GM19193 (cell line): ENCODE measurements around the gene SLC9A5.

Experiments used
- POLR2A ChIP-seq: IDR thresholded peaks from 4 replicates; pipeline ENCODE4 v1.6.1; 2011; ENCODE audit not compliant: insufficient read depth, insufficient read length; ENCODE audit errors: extremely low read depth

Gene SLC9A5

GRCh38 chr16:67284699-67285646, 36.2 kb downstream of the SLC9A5 start:
- TF ChIP-seq POLR2A = no peak

- TF ChIP-seq POLR2A = no peak
These were observed 37.9 kb downstream of the SLC9A5 start for GRCh38 chr16:67286441-67287235.

- no peak for TF ChIP-seq POLR2A
These were observed 39.2 kb downstream of the SLC9A5 start for GRCh38 chr16:67287960-67288359.

- no peak for TF ChIP-seq POLR2A
These were observed 42.7 kb downstream of the SLC9A5 start for GRCh38 chr16:67291461-67291860.

- no peak for TF ChIP-seq POLR2A
These were observed 45.5 kb downstream of the SLC9A5 start for GRCh38 chr16:67294171-67294757.

GRCh38 chr16:67294938-67295361, 46.2 kb downstream of the SLC9A5 start:
- no peak for TF ChIP-seq POLR2A

GRCh38 chr16:67296420-67296819, 47.6 kb downstream of the SLC9A5 start:
- TF ChIP-seq POLR2A = no peak

GRCh38 chr16:67298277-67298676, 49.5 kb downstream of the SLC9A5 start:
- no peak for TF ChIP-seq POLR2A

- TF ChIP-seq POLR2A = no peak
These were observed 50.5 kb downstream of the SLC9A5 start for GRCh38 chr16:67299269-67299668.

GRCh38 chr16:67301080-67301782, 52.5 kb downstream of the SLC9A5 start:
- TF ChIP-seq POLR2A = no peak

GRCh38 chr16:67302076-67302475, 53.3 kb downstream of the SLC9A5 start:
- TF ChIP-seq POLR2A = no peak

- no peak for TF ChIP-seq POLR2A
These were observed 54.2 kb downstream of the SLC9A5 start for GRCh38 chr16:67302970-67303369.

GRCh38 chr16:67304020-67304419, 55.2 kb downstream of the SLC9A5 start:
- no peak for TF ChIP-seq POLR2A

- no peak for TF ChIP-seq POLR2A
These were observed 56.7 kb downstream of the SLC9A5 start for GRCh38 chr16:67305216-67306071.
